Endothelial cell of umbilical vein (primary cell): Measurements from ENCODE around the gene PCGF1. TPM values are rescaled to one million over a fixed set of nuclear protein-coding genes. Genes with fewer than 3 reads are reported as not detected.

Experiments
- BruUV-seq: library from RNA; stranded (reverse); fragments of 400-500 nt; replicated peaks from 2 replicates; lab custom pipeline; 2021; lab: Mats Ljungman, UMichigan
- CTCF ChIA-PET: fragments of 300-600, 350-600 bp; sonication (Branson Sonifier 250); formaldehyde crosslinking; loops from one replicate; lab custom pipeline; 2021; ENCODE audit warnings: antibody characterized with exemption, inconsistent platforms; lab: Charles Lee
- POLR2A ChIA-PET: fragments of 300-600, 350-600 bp; sonication (Branson Sonifier 250); formaldehyde crosslinking; loops from one replicate; lab custom pipeline; 2021; ENCODE audit warnings: antibody characterized with exemption, inconsistent platforms; lab: Charles Lee
- DNase-seq: peaks from one replicate; pipeline ENCODE4 v3.0.0-alpha.2; 2011; ENCODE audit warnings: low read depth, low spot score
- FAIRE-seq: peaks from 2 replicates; lab custom pipeline; 2011; peaks lifted over from hg19 to GRCh38; lab: Jason Lieb, UNC
- H2AFZ ChIP-seq: 2 replicates; pipeline ENCODE4 v1.6.0; 2012; ENCODE audit warnings: low read depth, low read length, control low read depth, inconsistent platforms
- H3K27ac ChIP-seq: 2 replicates; pipeline ENCODE4 v1.5.1; 2011; ENCODE audit warnings: low read depth, mild to moderate bottlenecking, control low read depth, low read length, moderate library complexity; ENCODE audit not compliant: insufficient read depth
- H3K27me3 ChIP-seq, 2 experiments: 2 replicates each; pipeline versions ENCODE4 v1.6.0 to v1.6.1; 2011; ENCODE audit warnings: low read length in 2 of 2, mixed read lengths in 1 of 2; ENCODE audit not compliant: control insufficient read depth in 2 of 2, insufficient read depth in 2 of 2
- H3K36me3 ChIP-seq, 2 experiments: 2 replicates in 1 of 2; 3 replicates in 1 of 2; pipeline ENCODE4 v1.5.1; 2011; ENCODE audit warnings: low read length in 2 of 2, mild to moderate bottlenecking in 1 of 2, moderate library complexity in 1 of 2; ENCODE audit not compliant: control insufficient read depth in 2 of 2, insufficient read depth in 2 of 2; ENCODE audit errors: extremely low read depth in 1 of 2
- H3K4me1 ChIP-seq: 3 replicates; pipeline ENCODE4 v1.5.1; 2011; ENCODE audit warnings: mild to moderate bottlenecking, low read length; ENCODE audit not compliant: control insufficient read depth, insufficient read depth; ENCODE audit errors: extremely low read depth
- H3K4me2 ChIP-seq: 2 replicates; pipeline ENCODE4 v1.6.1; 2011; ENCODE audit warnings: low read length, control low read depth, mixed read lengths; ENCODE audit not compliant: insufficient read depth
- H3K4me3 ChIP-seq, 3 experiments: fragments of 200-600 bp in 1 of 3; sonication (generic), shearing (Covaris generic) in 1 of 3; replicated peaks in 1 of 3; 2 replicates each; pipeline ENCODE4 v1.5.1; 2011 to 2016; ENCODE audit warnings: control low read depth in 3 of 3, low read length in 3 of 3, mild to moderate bottlenecking in 2 of 3, inconsistent platforms in 1 of 3, low read depth in 1 of 3, moderate library complexity in 1 of 3; ENCODE audit not compliant: insufficient read depth in 1 of 3
- H3K79me2 ChIP-seq: 2 replicates; pipeline ENCODE4 v1.6.0; 2012; ENCODE audit warnings: low read length, inconsistent platforms; ENCODE audit not compliant: control insufficient read depth, insufficient read depth
- H3K9ac ChIP-seq: replicated peaks from 2 replicates; pipeline ENCODE3; 2011; ENCODE audit warnings: low read length, control low read depth; ENCODE audit not compliant: insufficient read depth; ENCODE audit errors: extremely low read depth
- H3K9me1 ChIP-seq: replicated peaks from 3 replicates; pipeline ENCODE4 v1.6.0; 2011; ENCODE audit warnings: mild to moderate bottlenecking, low read length; ENCODE audit not compliant: control insufficient read depth, insufficient read depth; ENCODE audit errors: extremely low read depth
- H3K9me3 ChIP-seq: replicated peaks from 2 replicates; pipeline ENCODE4 v1.5.1; 2012; ENCODE audit warnings: low read length, inconsistent platforms; ENCODE audit not compliant: control insufficient read depth, insufficient read depth
- H4K20me1 ChIP-seq: replicated peaks from 2 replicates; pipeline ENCODE3; 2011; ENCODE audit warnings: mild to moderate bottlenecking, low read length; ENCODE audit not compliant: control insufficient read depth, insufficient read depth; ENCODE audit errors: extremely low read depth
- CTCF ChIP-seq, 2 donors: IDR thresholded peaks; 1 replicate in 1 of 2; 2 replicates in 1 of 2; pipeline ENCODE4 v1.5.1; 2011; ENCODE audit warnings: low read length in 2 of 2, mild to moderate bottlenecking in 2 of 2, moderate library complexity in 2 of 2, control low read depth in 1 of 2, inconsistent platforms in 1 of 2, low read depth in 1 of 2; ENCODE audit not compliant: insufficient read depth in 1 of 2; ENCODE audit errors: extremely low read depth in 1 of 2
- EZH2 ChIP-seq: IDR thresholded peaks from 2 replicates; pipeline ENCODE4 v1.6.1; 2012; ENCODE audit warnings: borderline replicate concordance, low read depth, mild to moderate bottlenecking, moderate library complexity, low read length, inconsistent platforms; ENCODE audit not compliant: severe bottlenecking
- FOS ChIP-seq: IDR thresholded peaks from 2 replicates; pipeline ENCODE4 v1.6.1; 2011; ENCODE audit warnings: mild to moderate bottlenecking, low read length, moderate library complexity, borderline replicate concordance; ENCODE audit not compliant: insufficient read depth
- GATA2 ChIP-seq: IDR thresholded peaks from 2 replicates; pipeline ENCODE4 v1.7.0; 2011; ENCODE audit warnings: low read depth, mild to moderate bottlenecking, moderate library complexity, mixed read lengths, low read length; ENCODE audit not compliant: insufficient read length, insufficient read depth
- JUN ChIP-seq: IDR thresholded peaks from 2 replicates; pipeline ENCODE4 v1.6.1; 2011; ENCODE audit warnings: borderline replicate concordance, low read depth; ENCODE audit not compliant: insufficient read length, insufficient read depth
- MAX ChIP-seq: IDR thresholded peaks from 2 replicates; pipeline ENCODE4 v1.6.1; 2011; ENCODE audit not compliant: insufficient read depth, insufficient read length
- MYC ChIP-seq: IDR thresholded peaks from one replicate; pipeline ENCODE4 v1.6.1; 2011; ENCODE audit warnings: mild to moderate bottlenecking, low read depth, low read length
- POLR2A ChIP-seq: IDR thresholded peaks from 2 replicates; pipeline ENCODE4 v1.6.1; 2012; ENCODE audit warnings: low read depth, mild to moderate bottlenecking, control low read depth, low read length
- POLR2AphosphoS5 ChIP-seq: IDR thresholded peaks from 2 replicates; pipeline ENCODE4 v1.6.1; 2012; ENCODE audit warnings: low read depth, mild to moderate bottlenecking, control low read depth, low read length, moderate library complexity; ENCODE audit not compliant: insufficient read depth
- dilution Hi-C: fragments of 300-500 bp; cut with MboI; formaldehyde crosslinking; loops from one replicate; pipeline ENCODE4 v1.15.0; 2019; ENCODE audit warnings: low sequenced_read_pairs; ENCODE audit not compliant: extremely low pct_ligation_motif_present
- intact Hi-C: fragments of 100-400 bp; cut with micrococcal nuclease; formaldehyde crosslinking; loops from one replicate; pipeline ENCODE4 v1.10.0; 2022
- polyA plus RNA-seq, 4 experiments: library from polyadenylated mRNA; depleted of rRNA in 3 of 4; stranded (reverse) in 3 of 4; unstranded in 1 of 4; fragments of >200 nt; gene quantifications; 2 replicates each; pipeline versions ENCODE4 v1.2.1 to v1.2.3, GENCODE V29; 2011 to 2012; ENCODE audit warnings: missing spikeins in 1 of 4
- total RNA-seq: library from RNA; stranded (reverse); gene quantifications from 2 replicates; pipeline ENCODE4 v1.2.3, GENCODE V29; 2021

The PCGF1 gene
- total and polyA plus RNA-seq, 2 donors (not counting 3 experiments of a cell fraction or from before 2014, with no cell fraction given): 17.4 to 19.2 TPM

GRCh38 chr2:74551530-74551929 is 44.0 kb upstream of the PCGF1 start:
- no peak for DNase-seq
- ChIA-PET POLR2A (no interaction called here), CTCF (interaction anchor here (1.0 kb wide), 1 partner anchor 19 kb away, joined by 3 read pairs; no protein-coding TSS in a partner anchor)
- no peaks in the 10 kb centered on the region for H3K9me3 ChIP-seq
- BruUV-seq: no TSS peak
- H3K9ac ChIP-seq: no peak overlapping the region
- no peak overlapping the region for H3K27ac ChIP-seq
- H3K4me2 ChIP-seq: no peak overlapping the region
- dilution Hi-C loops: no loop called here
- intact Hi-C loops: no loop called here
- no peak overlapping the region for H2AFZ ChIP-seq
- no peak overlapping the region for H3K4me3 ChIP-seq
- peaks cover 17% of the 10 kb centered on the region for H3K4me1 ChIP-seq
- no peaks in the 10 kb centered on the region for H3K79me2 ChIP-seq
- H3K27me3 ChIP-seq: peaks cover 8 to 9% of the 10 kb centered on the region in 2 experiments
- H4K20me1 ChIP-seq: no peaks in the 10 kb centered on the region
- TF ChIP-seq POLR2A: no peak
- FAIRE-seq: no peak
- peaks cover 0 to under 1% of the 10 kb centered on the region in 2 experiments for H3K36me3 ChIP-seq
- no peaks in the 10 kb centered on the region for H3K9me1 ChIP-seq

GRCh38 chr2:74550231-74550630 is 42.7 kb upstream of the PCGF1 start:
- H3K79me2 ChIP-seq: no peaks in the 10 kb centered on the region
- no peaks in the 10 kb centered on the region for H3K9me1 ChIP-seq
- TF ChIP-seq GATA2 (no peak), JUN (no peak), FOS (no peak), EZH2 (no peak), POLR2AphosphoS5 (no peak), CTCF (IDR thresholded peaks at IDR 0.05; ENCODE audit: extremely low read depth in 1 of 2, insufficient read depth in 1 of 2, low read depth in 1 of 2, low read length in 2 of 2) (no peak), MAX (no peak), POLR2A (no peak), MYC (no peak)
- no peak for DNase-seq
- H3K9ac ChIP-seq: no peak overlapping the region
- ChIA-PET POLR2A (no interaction called here), CTCF (no interaction called here)
- no peak overlapping the region for H3K4me2 ChIP-seq
- no peak overlapping the region for H3K27ac ChIP-seq
- peaks cover 12 to 17% of the 10 kb centered on the region in 2 experiments for H3K27me3 ChIP-seq
- no peak overlapping the region for H2AFZ ChIP-seq
- intact Hi-C loops (no loop called here), dilution Hi-C loops (no loop called here)
- no TSS peak for BruUV-seq
- H3K4me1 ChIP-seq: peaks cover 14% of the 10 kb centered on the region
- no peak for FAIRE-seq
- no peaks in the 10 kb centered on the region for H3K9me3 ChIP-seq
- no peak overlapping the region for H3K4me3 ChIP-seq
- H3K36me3 ChIP-seq: no peaks in the 10 kb centered on the region
- no peaks in the 10 kb centered on the region for H4K20me1 ChIP-seq
